ENCODE measurements around the gene FBXO47.

GRCh38 chr17:38980490-38981217 is 13.5 kb upstream of the FBXO47 start:
- TF ChIP-seq POLR2A (IDR thresholded peaks at IDR 0.05) (no peak), CTCF (IDR thresholded peaks at IDR 0.05) (no peak)

Data from adrenal gland (tissue), 5 donors.